ENCODE data around the gene DOHH.

Gene DOHH

DNA sequence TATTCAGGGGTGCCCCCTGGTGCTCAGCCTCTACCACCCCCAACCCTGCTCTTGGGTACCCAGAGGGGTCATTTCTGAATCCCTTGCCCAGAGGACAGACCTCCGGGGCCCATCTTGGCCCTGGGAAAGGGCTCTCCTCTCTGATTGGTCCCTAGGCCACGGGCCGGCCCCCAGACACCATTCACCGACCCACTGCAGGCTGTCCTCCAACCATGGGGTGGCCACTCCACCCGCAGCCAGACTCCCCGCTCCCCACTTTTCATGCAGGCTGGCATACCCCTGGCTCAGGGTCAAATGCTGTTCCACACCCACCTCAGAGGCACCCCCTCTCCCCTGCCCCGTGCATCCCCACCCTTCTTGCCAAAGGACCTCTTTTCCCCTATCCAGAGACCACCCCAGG is 34.9 kb downstream of the DOHH start:
- Mint-ChIP-seq H3K27ac (peak overlapping the region in 2 of 3 experiments; percentile 87), H3K4me3 (peak overlapping the region in 2 of 3 experiments; percentile 47 to 60), H3K27me3 (ENCODE audit: low read depth) (peaks cover 23% of the 10 kb centered on the region), H3K4me1 (peaks cover 31% of the 10 kb centered on the region), H3K36me3 (ENCODE audit: low read depth) (peaks cover 19% of the 10 kb centered on the region), H3K9me3 (peaks cover 2% of the 10 kb centered on the region)
- no peak for TF ChIP-seq CTCF (IDR thresholded peaks at IDR 0.05; ENCODE audit: unreplicated experiment in 3 of 3)

DNA sequence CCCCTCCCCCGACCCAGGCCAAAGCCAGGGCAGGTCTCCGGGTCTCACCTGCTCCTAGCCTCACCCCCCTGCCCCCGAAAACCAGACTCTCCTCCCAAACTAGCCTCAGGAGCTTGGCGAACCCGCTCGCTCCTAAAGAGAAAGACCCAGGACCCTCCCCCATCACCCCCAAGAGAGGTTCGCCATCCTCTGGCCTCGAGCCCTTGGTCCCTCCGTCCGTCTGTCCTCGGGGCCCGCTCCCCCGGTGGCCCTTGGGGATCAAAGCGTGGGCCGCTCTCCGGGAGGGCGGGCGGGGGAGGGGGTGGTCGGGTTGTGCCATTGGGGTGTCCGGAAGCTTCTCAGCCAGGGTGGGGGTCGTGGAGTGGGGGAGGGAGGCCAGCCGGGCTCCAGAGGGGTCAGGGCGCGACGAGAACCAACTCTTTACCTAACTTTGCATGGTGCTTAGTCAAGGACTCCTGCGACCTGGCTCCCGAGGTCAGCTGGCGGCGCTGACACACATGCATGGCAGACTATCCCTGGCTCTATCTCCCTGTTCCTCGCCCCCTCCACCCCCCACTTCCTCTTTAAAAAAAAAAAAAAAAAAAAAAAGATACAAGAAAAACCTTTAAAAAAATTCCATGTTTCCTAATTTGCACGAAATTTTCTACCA is 35.8 kb downstream of the DOHH start:
- H3K27ac Mint-ChIP-seq = peak overlapping the region in 2 of 3 experiments; percentile 87
- no peak for TF ChIP-seq CTCF (IDR thresholded peaks at IDR 0.05; ENCODE audit: unreplicated experiment in 3 of 3)
- peaks cover 23% of the 10 kb centered on the region for H3K27me3 Mint-ChIP-seq (ENCODE audit: low read depth)
- peaks cover 28% of the 10 kb centered on the region for H3K4me1 Mint-ChIP-seq
- peaks cover 19% of the 10 kb centered on the region for H3K36me3 Mint-ChIP-seq (ENCODE audit: low read depth)
- H3K9me3 Mint-ChIP-seq = peaks cover 2% of the 10 kb centered on the region
- peak overlapping the region in 2 of 3 experiments; percentile 38 to 47 for H3K4me3 Mint-ChIP-seq

GRCh38 chr19:3463714-3464586 is 36.5 kb downstream of the DOHH start:
- Mint-ChIP-seq H3K36me3 (ENCODE audit: low read depth) (peaks cover 15% of the 10 kb centered on the region), H3K27me3 (ENCODE audit: low read depth) (peaks cover 23% of the 10 kb centered on the region), H3K4me1 (peaks cover 33% of the 10 kb centered on the region), H3K27ac (no peak overlapping the region), H3K9me3 (peaks cover 2% of the 10 kb centered on the region), H3K4me3 (peak overlapping the region in 1 of 3 experiments; percentile 45)
- TF ChIP-seq CTCF (IDR thresholded peaks at IDR 0.05; ENCODE audit: unreplicated experiment in 3 of 3) = peak in 1 of 3 experiments; percentile 11

GRCh38 chr19:3462991-3463713 is 37.3 kb downstream of the DOHH start:
- peak overlapping the region; percentile 79 to 95 (median 94) for H3K27ac Mint-ChIP-seq
- peaks cover 2% of the 10 kb centered on the region for H3K9me3 Mint-ChIP-seq
- peaks cover 27% of the 10 kb centered on the region for H3K27me3 Mint-ChIP-seq (ENCODE audit: low read depth)
- H3K4me1 Mint-ChIP-seq = peaks cover 36% of the 10 kb centered on the region
- TF ChIP-seq CTCF (IDR thresholded peaks at IDR 0.05; ENCODE audit: unreplicated experiment in 3 of 3) = no peak
- peaks cover 9% of the 10 kb centered on the region for H3K36me3 Mint-ChIP-seq (ENCODE audit: low read depth)
- H3K4me3 Mint-ChIP-seq = peak overlapping the region; percentile 60 to 67 (median 67)

- H3K27me3 Mint-ChIP-seq (ENCODE audit: low read depth) = peaks cover 11% of the 10 kb centered on the region
- peaks cover 38% of the 10 kb centered on the region for H3K4me1 Mint-ChIP-seq
- peak overlapping the region; percentile 98 to 100 (median 98) for H3K27ac Mint-ChIP-seq
- no peaks in the 10 kb centered on the region for H3K9me3 Mint-ChIP-seq
- H3K36me3 Mint-ChIP-seq (ENCODE audit: low read depth) = peaks cover 9% of the 10 kb centered on the region
- TF ChIP-seq CTCF (IDR thresholded peaks at IDR 0.05; ENCODE audit: unreplicated experiment in 3 of 3) = no peak
- peak overlapping the region in 1 of 3 experiments; percentile 37 for H3K4me3 Mint-ChIP-seq
Measured at GRCh38 chr19:3459965-3460582, 40.4 kb downstream of the DOHH start.

All from nephron (organoid).